Neural cell (in vitro differentiated cells): Measurements from ENCODE around the gene SPTB. TPM values are rescaled to one million over a fixed set of nuclear protein-coding genes. Genes with fewer than 3 reads are reported as not detected.

Experiments
- H2AFZ ChIP-seq: fragments of 200-600, 300-800 bp; sonication (generic), shearing (Covaris generic); 2 replicates; pipeline ENCODE4 v1.6.0; 2014; ENCODE audit warnings: low read depth, mild to moderate bottlenecking, antibody characterized with exemption, low read length, moderate library complexity
- H3F3A ChIP-seq: fragments of 200-600 bp; shearing (Covaris generic); 2 replicates; pipeline ENCODE4 v1.6.1; 2016; ENCODE audit warnings: mild to moderate bottlenecking, moderate library complexity, mixed read lengths, antibody characterized with exemption, low read length; ENCODE audit not compliant: insufficient read depth, poor library complexity, severe bottlenecking
- H3K27ac ChIP-seq: fragments of 200-600, 300-800 bp; sonication (generic), shearing (Covaris generic); 2 replicates; pipeline ENCODE4 v1.5.1; 2014; ENCODE audit warnings: mild to moderate bottlenecking, low read length, moderate library complexity
- H3K27me3 ChIP-seq: fragments of 300-800, 200-600 bp; sonication (generic), shearing (Covaris generic); 2 replicates; pipeline ENCODE4 v1.6.0; 2014; ENCODE audit warnings: mild to moderate bottlenecking, low read depth, low read length, moderate library complexity; ENCODE audit not compliant: insufficient read depth
- H3K36me3 ChIP-seq: fragments of 300-800, 200-600 bp; sonication (generic), shearing (Covaris generic); 2 replicates; pipeline ENCODE4 v1.5.1; 2014; ENCODE audit warnings: mild to moderate bottlenecking, antibody characterized with exemption, low read length, moderate library complexity; ENCODE audit not compliant: insufficient read depth
- H3K4me2 ChIP-seq: fragments of 300-800, 200-600 bp; sonication (generic), shearing (Covaris generic); 2 replicates; pipeline ENCODE4 v1.6.0; 2014; ENCODE audit warnings: mild to moderate bottlenecking, low read length
- H3K4me3 ChIP-seq: fragments of 300-800, 200-600 bp; sonication (generic), shearing (Covaris generic); 2 replicates; pipeline ENCODE4 v1.5.1; 2014; ENCODE audit warnings: mild to moderate bottlenecking, low read length, moderate library complexity
- H3K79me2 ChIP-seq: fragments of 200-600 bp; shearing (Covaris generic); replicated peaks from 2 replicates; pipeline ENCODE4 v1.6.0; 2014; ENCODE audit warnings: mild to moderate bottlenecking, low read length, moderate library complexity; ENCODE audit not compliant: insufficient read depth
- H3K9ac ChIP-seq: fragments of 300-800, 200-600 bp; sonication (generic), shearing (Covaris generic); 2 replicates; pipeline ENCODE4 v1.6.1; 2016; ENCODE audit warnings: mild to moderate bottlenecking, low read length, mixed read lengths
- H3K9me2 ChIP-seq: fragments of 200-600 bp; shearing (Covaris generic); 2 replicates; pipeline ENCODE4 v1.6.1; 2016; ENCODE audit warnings: mild to moderate bottlenecking, low read length, mixed read lengths; ENCODE audit not compliant: insufficient read depth
- H3K9me3 ChIP-seq: fragments of 200-600, 300-800 bp; sonication (generic), shearing (Covaris generic); 2 replicates; pipeline ENCODE4 v1.6.1; 2016; ENCODE audit warnings: mild to moderate bottlenecking, mixed run types, low read length, moderate library complexity, mixed read lengths
- H4K20me1 ChIP-seq: fragments of 200-600 bp; shearing (Covaris generic); 2 replicates; pipeline ENCODE4 v1.6.1; 2016; ENCODE audit warnings: mild to moderate bottlenecking, mixed run types; ENCODE audit not compliant: insufficient read depth
- CTCF ChIP-seq: fragments of 450-650 bp; IDR thresholded peaks from 2 replicates; pipeline ENCODE4 v1.5.1; 2014; ENCODE audit warnings: antibody characterized with exemption, mild to moderate bottlenecking, moderate library complexity; ENCODE audit not compliant: poor library complexity, severe bottlenecking
- EP300 ChIP-seq: fragments of 450-650 bp; conservative IDR thresholded peaks from 2 replicates; pipeline ENCODE4 v1.6.1; 2014; ENCODE audit warnings: antibody characterized with exemption, mild to moderate bottlenecking, moderate library complexity; ENCODE audit not compliant: poor library complexity, severe bottlenecking
- EZH2 ChIP-seq: fragments of 200-600, 300-800 bp; shearing (Covaris generic), sonication (generic); IDR thresholded peaks from 2 replicates; pipeline ENCODE4 v1.6.1; 2014; ENCODE audit warnings: antibody characterized with exemption, low read length, borderline replicate concordance, mild to moderate bottlenecking; ENCODE audit not compliant: insufficient read depth, poor library complexity, severe bottlenecking
- MXI1 ChIP-seq: fragments of 450-650 bp; conservative IDR thresholded peaks from 2 replicates; pipeline ENCODE4 v1.6.1; 2014; ENCODE audit warnings: antibody characterized with exemption, mild to moderate bottlenecking; ENCODE audit not compliant: poor library complexity, severe bottlenecking
- POLR2AphosphoS5 ChIP-seq: IDR thresholded peaks from 2 replicates; pipeline ENCODE4 v1.6.1; 2012
- RAD21 ChIP-seq: fragments of 450-650 bp; conservative IDR thresholded peaks from 2 replicates; pipeline ENCODE4 v1.6.1; 2014; ENCODE audit warnings: antibody characterized with exemption, mild to moderate bottlenecking, moderate library complexity
- SMC3 ChIP-seq: fragments of 450-650 bp; conservative IDR thresholded peaks from 2 replicates; pipeline ENCODE4 v1.6.1; 2014; ENCODE audit warnings: antibody characterized with exemption, mild to moderate bottlenecking, moderate library complexity; ENCODE audit not compliant: poor library complexity
- TAF1 ChIP-seq: IDR thresholded peaks from 2 replicates; pipeline ENCODE4 v1.6.1; 2012; ENCODE audit warnings: low read depth
- polyA plus RNA-seq: library from polyadenylated mRNA; depleted of rRNA; stranded (reverse); fragments of >200 nt; gene quantifications from 2 replicates; pipeline ENCODE4 v1.2.3, GENCODE V29; 2014
- TF ChIP-seq, protein P1 (sequence below): IDR thresholded peaks from 2 replicates; pipeline ENCODE4 v1.6.1; 2012; ENCODE audit warnings: borderline replicate concordance

SPTB gene
- polyA plus RNA-seq, 1 donor from 2014 or later: 1.9 TPM

DNA sequence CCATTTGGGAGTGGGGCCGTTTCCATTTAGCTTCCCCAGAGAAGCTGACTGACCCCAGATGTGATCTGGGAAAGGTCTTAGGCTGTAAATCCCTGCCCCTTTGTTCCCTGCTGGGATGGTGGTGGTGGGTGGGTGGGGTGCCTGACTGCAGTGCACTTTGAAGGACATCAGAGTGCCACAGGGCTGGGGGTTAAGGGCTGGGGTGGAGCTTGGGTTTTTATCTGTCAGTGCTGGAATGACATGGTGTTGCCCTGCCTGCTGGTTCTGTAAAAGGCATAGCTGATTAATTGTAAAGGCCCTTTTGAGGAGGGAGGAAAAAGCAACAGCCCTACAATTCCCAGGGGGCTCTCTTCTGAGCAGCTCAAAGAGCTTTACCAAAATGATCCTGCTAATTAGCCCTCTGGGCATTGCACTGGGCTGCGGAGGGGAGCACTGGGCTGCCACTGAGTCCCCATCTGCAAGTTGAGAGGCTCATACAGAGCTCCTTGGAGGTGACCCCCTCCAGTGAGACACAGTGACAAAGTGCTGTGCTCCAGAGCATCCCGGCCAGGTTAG, 154.4 kb downstream of the SPTB start:
- no peak overlapping the region for H2AFZ ChIP-seq
- H3K27ac ChIP-seq: no peak overlapping the region
- H3K36me3 ChIP-seq: no peaks in the 10 kb centered on the region
- no peak for TF ChIP-seq MXI1
- TF ChIP-seq POLR2AphosphoS5: no peak
- TF ChIP-seq TAF1: no peak
- H3K4me2 ChIP-seq: no peak overlapping the region
- H3K9me2 ChIP-seq: no peaks in the 10 kb centered on the region
- H3K27me3 ChIP-seq: no peaks in the 10 kb centered on the region
- H3K4me3 ChIP-seq: no peak overlapping the region
- H3K79me2 ChIP-seq: no peaks in the 10 kb centered on the region
- H3F3A ChIP-seq: no peaks in the 10 kb centered on the region
- H3K9me3 ChIP-seq: no peaks in the 10 kb centered on the region
- no peaks in the 10 kb centered on the region for H4K20me1 ChIP-seq
- H3K9ac ChIP-seq: no peak overlapping the region

DNA sequence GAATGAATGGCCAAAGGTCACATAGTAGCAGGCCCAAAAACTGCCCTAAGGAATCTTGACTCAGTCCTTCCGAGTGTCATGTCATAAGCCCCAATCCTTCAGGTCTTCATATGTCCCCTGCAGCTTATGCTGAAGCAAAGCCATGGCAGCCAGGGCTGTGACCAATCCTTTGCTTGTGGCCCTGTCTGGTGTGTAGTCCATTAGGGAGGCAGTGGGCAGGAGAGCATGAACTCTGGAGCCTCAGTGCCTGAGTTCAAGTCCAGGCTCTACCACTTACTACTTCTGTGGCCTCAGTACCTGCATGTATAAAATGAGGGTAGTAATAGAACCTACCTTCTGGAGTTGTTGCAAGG, 155.2 kb downstream of the SPTB start:
- Histone ChIP-seq H3K9me3 (no peaks in the 10 kb centered on the region), H3K4me2 (no peak overlapping the region), H3F3A (no peaks in the 10 kb centered on the region), H3K4me3 (no peak overlapping the region), H4K20me1 (no peaks in the 10 kb centered on the region), H3K27me3 (no peaks in the 10 kb centered on the region), H3K9ac (no peak overlapping the region), H3K36me3 (no peaks in the 10 kb centered on the region), H3K27ac (no peak overlapping the region), H3K79me2 (no peaks in the 10 kb centered on the region), H2AFZ (no peak overlapping the region), H3K9me2 (no peaks in the 10 kb centered on the region)
- TF ChIP-seq SMC3 (no peak), RAD21 (no peak), MXI1 (no peak), EP300 (no peak), POLR2AphosphoS5 (no peak), CTCF (no peak), TAF1 (no peak), EZH2 (no peak)
- TF ChIP-seq, protein P1, sequence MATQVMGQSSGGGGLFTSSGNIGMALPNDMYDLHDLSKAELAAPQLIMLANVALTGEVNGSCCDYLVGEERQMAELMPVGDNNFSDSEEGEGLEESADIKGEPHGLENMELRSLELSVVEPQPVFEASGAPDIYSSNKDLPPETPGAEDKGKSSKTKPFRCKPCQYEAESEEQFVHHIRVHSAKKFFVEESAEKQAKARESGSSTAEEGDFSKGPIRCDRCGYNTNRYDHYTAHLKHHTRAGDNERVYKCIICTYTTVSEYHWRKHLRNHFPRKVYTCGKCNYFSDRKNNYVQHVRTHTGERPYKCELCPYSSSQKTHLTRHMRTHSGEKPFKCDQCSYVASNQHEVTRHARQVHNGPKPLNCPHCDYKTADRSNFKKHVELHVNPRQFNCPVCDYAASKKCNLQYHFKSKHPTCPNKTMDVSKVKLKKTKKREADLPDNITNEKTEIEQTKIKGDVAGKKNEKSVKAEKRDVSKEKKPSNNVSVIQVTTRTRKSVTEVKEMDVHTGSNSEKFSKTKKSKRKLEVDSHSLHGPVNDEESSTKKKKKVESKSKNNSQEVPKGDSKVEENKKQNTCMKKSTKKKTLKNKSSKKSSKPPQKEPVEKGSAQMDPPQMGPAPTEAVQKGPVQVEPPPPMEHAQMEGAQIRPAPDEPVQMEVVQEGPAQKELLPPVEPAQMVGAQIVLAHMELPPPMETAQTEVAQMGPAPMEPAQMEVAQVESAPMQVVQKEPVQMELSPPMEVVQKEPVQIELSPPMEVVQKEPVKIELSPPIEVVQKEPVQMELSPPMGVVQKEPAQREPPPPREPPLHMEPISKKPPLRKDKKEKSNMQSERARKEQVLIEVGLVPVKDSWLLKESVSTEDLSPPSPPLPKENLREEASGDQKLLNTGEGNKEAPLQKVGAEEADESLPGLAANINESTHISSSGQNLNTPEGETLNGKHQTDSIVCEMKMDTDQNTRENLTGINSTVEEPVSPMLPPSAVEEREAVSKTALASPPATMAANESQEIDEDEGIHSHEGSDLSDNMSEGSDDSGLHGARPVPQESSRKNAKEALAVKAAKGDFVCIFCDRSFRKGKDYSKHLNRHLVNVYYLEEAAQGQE: no peak
